Loucy (cell line): ENCODE measurements around the gene FAM107B.
"Not testable (repeated sequence)": the region's sequence is repeated elsewhere in the genome, so short reads cannot be mapped to it uniquely, and the experiment has no call there.

ENCODE experiments used
- H2AFZ ChIP-seq: fragments of 200-600 bp; sonication (generic); 2 replicates; pipeline ENCODE4 v1.6.0; 2016; ENCODE audit warnings: antibody characterized with exemption, mild to moderate bottlenecking, low read length, moderate library complexity
- H3F3A ChIP-seq: fragments of 200-600 bp; 2 replicates; pipeline ENCODE4 v1.6.0; 2016; ENCODE audit warnings: antibody characterized with exemption, low read depth, mild to moderate bottlenecking
- H3K27me3 ChIP-seq: fragments of 200-600 bp; sonication (generic); 2 replicates; pipeline ENCODE4 v1.6.1; 2014; ENCODE audit warnings: low read length, mild to moderate bottlenecking; ENCODE audit not compliant: insufficient read depth, poor library complexity, severe bottlenecking
- H3K36me3 ChIP-seq: fragments of 200-600 bp; sonication (generic); 2 replicates; pipeline ENCODE4 v1.6.1; 2016; ENCODE audit warnings: low read length; ENCODE audit not compliant: insufficient read depth
- H3K4me1 ChIP-seq: fragments of 200-600 bp; sonication (generic); 2 replicates; pipeline ENCODE4 v1.5.1; 2014; ENCODE audit warnings: low read length, mild to moderate bottlenecking; ENCODE audit not compliant: insufficient read depth, poor library complexity, severe bottlenecking
- H3K4me2 ChIP-seq: fragments of 200-600 bp; sonication (generic); 2 replicates; pipeline ENCODE4 v1.6.0; 2014; ENCODE audit warnings: antibody characterized with exemption, low read length, low read depth, mild to moderate bottlenecking; ENCODE audit not compliant: poor library complexity, severe bottlenecking
- H3K4me3 ChIP-seq: fragments of 200-600 bp; sonication (generic); 2 replicates; pipeline ENCODE4 v1.5.1; 2014; ENCODE audit warnings: low read length, mild to moderate bottlenecking, mixed read lengths; ENCODE audit not compliant: poor library complexity, severe bottlenecking
- H3K79me2 ChIP-seq: fragments of 200-600 bp; sonication (generic); 2 replicates; pipeline ENCODE4 v1.6.1; 2014; ENCODE audit warnings: low read length; ENCODE audit not compliant: insufficient read depth
- H3K9ac ChIP-seq: fragments of 200-600 bp; sonication (generic); 2 replicates; pipeline ENCODE4 v1.6.0; 2014; ENCODE audit warnings: mild to moderate bottlenecking, low read depth, low read length, moderate library complexity; ENCODE audit not compliant: poor library complexity, severe bottlenecking
- H3K9me2 ChIP-seq: fragments of 200-600 bp; sonication (generic); replicated peaks from 2 replicates; pipeline ENCODE4 v1.6.1; 2016; ENCODE audit warnings: low read depth, low read length, mixed read lengths
- H3K9me3 ChIP-seq: fragments of 200-600 bp; sonication (generic); 2 replicates; pipeline ENCODE4 v1.6.1; 2014; ENCODE audit warnings: mild to moderate bottlenecking, antibody characterized with exemption, low read length, low read depth; ENCODE audit not compliant: insufficient read depth
- H4K20me1 ChIP-seq: fragments of 200-600 bp; sonication (generic); 2 replicates; pipeline ENCODE4 v1.6.0; 2014; ENCODE audit warnings: antibody characterized with exemption, low read length, mild to moderate bottlenecking; ENCODE audit not compliant: insufficient read depth, poor library complexity, severe bottlenecking
- EZH2phosphoT487 ChIP-seq: fragments of 200-600 bp; IDR thresholded peaks from 2 replicates; pipeline ENCODE4 v1.6.1; 2018; ENCODE audit warnings: antibody characterized with exemption, mild to moderate bottlenecking, moderate library complexity, borderline replicate concordance
- TF ChIP-seq, protein P1 (sequence below): fragments of 200-600 bp; sonication (generic); conservative IDR thresholded peaks from 2 replicates; pipeline ENCODE4 v1.5.1; 2014; ENCODE audit warnings: mild to moderate bottlenecking, antibody characterized with exemption, low read length

The FAM107B gene

DNA sequence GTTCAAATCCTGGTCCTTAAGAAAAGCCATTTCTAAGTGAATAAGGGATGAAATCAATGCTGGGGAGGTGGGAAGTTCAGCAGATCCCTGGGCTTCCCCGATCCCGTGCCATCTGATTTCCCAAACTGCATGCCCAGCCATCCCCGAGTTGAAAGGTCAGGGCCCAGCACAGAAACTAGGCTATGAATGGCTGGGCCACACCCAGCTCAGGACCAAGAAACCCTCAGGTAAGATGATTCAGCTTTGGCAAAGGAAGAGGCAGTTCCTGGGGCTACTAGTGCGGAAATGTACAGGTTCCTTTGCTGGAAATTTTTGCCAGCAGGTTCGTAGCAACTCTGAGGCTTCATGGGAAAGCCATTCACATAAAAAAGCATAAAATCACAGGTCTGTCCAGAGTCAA lies 182.7 kb downstream of the FAM107B start:
- Histone ChIP-seq H3K36me3 (no peaks in the 10 kb centered on the region), H3K4me1 (peaks cover 18% of the 10 kb centered on the region)

DNA sequence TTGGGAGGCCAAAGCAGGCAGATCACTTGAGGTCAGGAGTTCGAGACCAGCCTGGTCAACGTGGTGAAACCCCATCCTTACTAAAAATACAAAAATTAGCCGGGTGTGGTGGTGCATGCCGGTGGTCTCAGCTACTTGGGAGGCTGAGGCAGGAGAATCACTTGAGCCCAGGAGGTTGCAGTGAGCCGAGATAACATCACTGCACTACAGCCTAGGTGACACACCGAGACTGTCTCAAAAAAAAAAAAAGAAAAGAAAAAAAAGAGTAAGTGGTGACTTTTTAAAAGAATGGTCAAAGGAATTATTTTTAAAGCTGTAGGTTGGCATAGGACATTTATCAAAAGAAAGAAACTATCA lies 185.8 kb downstream of the FAM107B start:
- H3K36me3 ChIP-seq, result not testable (repeated sequence)

More for the DNA sequence above, 182.7 kb downstream of the FAM107B start:
- Histone ChIP-seq H3K4me2 (no peak overlapping the region), H3K27me3 (no peaks in the 10 kb centered on the region), H3K79me2 (peaks cover 63% of the 10 kb centered on the region), H3K4me3 (no peak overlapping the region), H3K9ac (no peak overlapping the region), H3K9me2 (no peaks in the 10 kb centered on the region), H3F3A (no peaks in the 10 kb centered on the region), H3K9me3 (no peaks in the 10 kb centered on the region), H2AFZ (no peak overlapping the region), H4K20me1 (peaks cover 10% of the 10 kb centered on the region)
- TF ChIP-seq, protein P1, sequence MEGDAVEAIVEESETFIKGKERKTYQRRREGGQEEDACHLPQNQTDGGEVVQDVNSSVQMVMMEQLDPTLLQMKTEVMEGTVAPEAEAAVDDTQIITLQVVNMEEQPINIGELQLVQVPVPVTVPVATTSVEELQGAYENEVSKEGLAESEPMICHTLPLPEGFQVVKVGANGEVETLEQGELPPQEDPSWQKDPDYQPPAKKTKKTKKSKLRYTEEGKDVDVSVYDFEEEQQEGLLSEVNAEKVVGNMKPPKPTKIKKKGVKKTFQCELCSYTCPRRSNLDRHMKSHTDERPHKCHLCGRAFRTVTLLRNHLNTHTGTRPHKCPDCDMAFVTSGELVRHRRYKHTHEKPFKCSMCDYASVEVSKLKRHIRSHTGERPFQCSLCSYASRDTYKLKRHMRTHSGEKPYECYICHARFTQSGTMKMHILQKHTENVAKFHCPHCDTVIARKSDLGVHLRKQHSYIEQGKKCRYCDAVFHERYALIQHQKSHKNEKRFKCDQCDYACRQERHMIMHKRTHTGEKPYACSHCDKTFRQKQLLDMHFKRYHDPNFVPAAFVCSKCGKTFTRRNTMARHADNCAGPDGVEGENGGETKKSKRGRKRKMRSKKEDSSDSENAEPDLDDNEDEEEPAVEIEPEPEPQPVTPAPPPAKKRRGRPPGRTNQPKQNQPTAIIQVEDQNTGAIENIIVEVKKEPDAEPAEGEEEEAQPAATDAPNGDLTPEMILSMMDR, result no peak
- TF ChIP-seq EZH2phosphoT487, result no peak

DNA sequence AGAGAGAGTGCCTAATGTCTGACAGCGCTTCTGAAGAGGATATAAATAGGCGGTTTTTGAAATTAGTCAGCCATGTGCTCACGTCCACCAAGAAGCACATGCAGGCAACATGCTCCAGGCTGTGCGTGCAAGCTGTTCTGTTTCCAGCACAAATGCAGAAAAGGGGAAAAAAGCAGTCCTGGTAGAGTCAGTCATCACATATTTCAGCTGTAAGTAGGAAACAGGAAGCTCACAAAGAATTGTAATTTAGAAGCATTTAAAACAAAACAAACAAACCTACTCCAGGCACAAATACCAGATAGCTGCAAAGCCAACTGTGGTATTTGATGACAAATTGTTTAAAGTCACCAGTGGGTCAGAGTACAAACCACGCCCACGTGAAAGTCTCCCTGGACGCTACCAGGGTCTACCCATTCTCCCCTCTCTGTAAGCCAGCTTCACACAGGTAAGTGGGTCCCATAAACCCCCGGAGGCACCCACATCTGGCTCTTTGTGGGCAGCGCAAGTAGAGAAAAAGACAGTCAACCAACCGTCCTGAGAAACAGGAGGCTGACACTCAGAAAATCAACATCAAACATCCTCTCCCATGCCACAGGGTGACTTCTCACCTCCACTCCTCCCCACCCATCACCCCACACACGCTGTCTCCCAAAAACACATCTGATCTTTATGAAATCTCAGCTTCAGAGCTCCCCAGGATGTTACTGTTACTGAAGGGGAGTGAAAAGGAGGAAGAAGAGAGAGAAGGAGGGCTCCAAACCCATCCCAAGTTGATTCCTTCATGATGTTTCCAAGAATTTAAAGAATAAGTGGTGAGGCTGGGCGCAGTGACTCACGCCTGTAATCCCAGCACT lies 186.4 kb downstream of the FAM107B start:
- H3K9ac ChIP-seq, result no peak overlapping the region

More for the DNA sequence above, 185.8 kb downstream of the FAM107B start:
- H3F3A ChIP-seq, H3K9me2 ChIP-seq, H3K4me3 ChIP-seq, H2AFZ ChIP-seq, H4K20me1 ChIP-seq, H3K27me3 ChIP-seq, H3K9me3 ChIP-seq, H3K4me2 ChIP-seq, H3K9ac ChIP-seq: not testable (repeated sequence)
- peaks cover 75% of the 10 kb centered on the region for H3K79me2 ChIP-seq
- H3K4me1 ChIP-seq, result peaks cover 43% of the 10 kb centered on the region

More for the DNA sequence above, 186.4 kb downstream of the FAM107B start:
- H3K36me3 ChIP-seq, result no peaks in the 10 kb centered on the region
- no peaks in the 10 kb centered on the region for H3K9me2 ChIP-seq
- H3F3A ChIP-seq, result no peaks in the 10 kb centered on the region
- H3K9me3 ChIP-seq, result no peaks in the 10 kb centered on the region
- H3K4me1 ChIP-seq, result peaks cover 43% of the 10 kb centered on the region
- H3K4me2 ChIP-seq, result peak overlapping the region; percentile 60
- peaks cover 10% of the 10 kb centered on the region for H4K20me1 ChIP-seq
- no peak for TF ChIP-seq EZH2phosphoT487
- TF ChIP-seq, protein P1, result no peak
- peak overlapping the region; percentile 12 for H3K4me3 ChIP-seq
- peaks cover 77% of the 10 kb centered on the region for H3K79me2 ChIP-seq
- H2AFZ ChIP-seq, result no peak overlapping the region
- no peaks in the 10 kb centered on the region for H3K27me3 ChIP-seq
